BE2C (cell line): ENCODE data around the gene CYFIP1.

Experiments used
- DNase-seq: peaks from one replicate; pipeline ENCODE4 v3.0.0-alpha.2; 2020
- H3K27me3 ChIP-seq: fragments of 250-450 bp; sonication (Bioruptor Pico); 2 replicates; pipeline ENCODE4 v1.5.1; 2020; ENCODE audit warnings: mild to moderate bottlenecking
- H3K36me3 ChIP-seq: fragments of 250-450 bp; sonication (Bioruptor Pico); 2 replicates; pipeline ENCODE4 v1.5.1; 2020; ENCODE audit warnings: mild to moderate bottlenecking
- H3K4me1 ChIP-seq: fragments of 250-450 bp; sonication (Bioruptor Pico); 2 replicates; pipeline ENCODE4 v1.5.1; 2020
- H3K4me3 ChIP-seq: 2 replicates; pipeline ENCODE4 v1.5.1; 2011; ENCODE audit warnings: low read depth, low read length
- H3K9me3 ChIP-seq: fragments of 250-450 bp; sonication (Bioruptor Pico); 2 replicates; pipeline ENCODE4 v1.5.1; 2020
- TF ChIP-seq, protein P1 (sequence below): IDR thresholded peaks from 2 replicates; pipeline ENCODE4 v1.5.1; 2012; ENCODE audit warnings: mild to moderate bottlenecking, low read depth, low read length

The CYFIP1 gene

DNA sequence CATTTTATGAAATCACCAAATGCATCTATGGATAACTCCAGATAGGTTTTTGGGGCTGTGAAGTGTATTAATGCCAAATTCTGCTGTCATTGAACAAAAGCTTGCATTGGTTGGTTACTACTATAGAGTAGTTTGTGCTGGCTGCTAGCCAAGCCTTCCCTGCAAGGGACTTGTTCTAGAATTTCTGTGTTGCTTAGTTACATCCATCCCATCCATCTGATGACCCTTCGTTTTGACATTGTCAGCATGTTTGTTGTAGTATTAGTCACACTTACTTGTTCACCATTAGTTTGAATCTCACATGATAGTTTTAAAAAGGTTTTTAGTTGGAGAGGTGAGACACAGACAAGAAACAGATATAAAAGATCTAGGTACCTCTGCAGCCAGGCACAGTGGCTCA, 148.7 kb downstream of the CYFIP1 start:
- H3K36me3 ChIP-seq = peaks cover under 1% of the 10 kb centered on the region; the same call in 1 of the 2 replicates
- no peak for DNase-seq
- H3K4me3 ChIP-seq = no peak overlapping the region
- no peaks in the 10 kb centered on the region for H3K9me3 ChIP-seq
- no peaks in the 10 kb centered on the region for H3K27me3 ChIP-seq
- H3K4me1 ChIP-seq = no peaks in the 10 kb centered on the region
- TF ChIP-seq, protein P1, sequence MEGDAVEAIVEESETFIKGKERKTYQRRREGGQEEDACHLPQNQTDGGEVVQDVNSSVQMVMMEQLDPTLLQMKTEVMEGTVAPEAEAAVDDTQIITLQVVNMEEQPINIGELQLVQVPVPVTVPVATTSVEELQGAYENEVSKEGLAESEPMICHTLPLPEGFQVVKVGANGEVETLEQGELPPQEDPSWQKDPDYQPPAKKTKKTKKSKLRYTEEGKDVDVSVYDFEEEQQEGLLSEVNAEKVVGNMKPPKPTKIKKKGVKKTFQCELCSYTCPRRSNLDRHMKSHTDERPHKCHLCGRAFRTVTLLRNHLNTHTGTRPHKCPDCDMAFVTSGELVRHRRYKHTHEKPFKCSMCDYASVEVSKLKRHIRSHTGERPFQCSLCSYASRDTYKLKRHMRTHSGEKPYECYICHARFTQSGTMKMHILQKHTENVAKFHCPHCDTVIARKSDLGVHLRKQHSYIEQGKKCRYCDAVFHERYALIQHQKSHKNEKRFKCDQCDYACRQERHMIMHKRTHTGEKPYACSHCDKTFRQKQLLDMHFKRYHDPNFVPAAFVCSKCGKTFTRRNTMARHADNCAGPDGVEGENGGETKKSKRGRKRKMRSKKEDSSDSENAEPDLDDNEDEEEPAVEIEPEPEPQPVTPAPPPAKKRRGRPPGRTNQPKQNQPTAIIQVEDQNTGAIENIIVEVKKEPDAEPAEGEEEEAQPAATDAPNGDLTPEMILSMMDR = no peak

DNA sequence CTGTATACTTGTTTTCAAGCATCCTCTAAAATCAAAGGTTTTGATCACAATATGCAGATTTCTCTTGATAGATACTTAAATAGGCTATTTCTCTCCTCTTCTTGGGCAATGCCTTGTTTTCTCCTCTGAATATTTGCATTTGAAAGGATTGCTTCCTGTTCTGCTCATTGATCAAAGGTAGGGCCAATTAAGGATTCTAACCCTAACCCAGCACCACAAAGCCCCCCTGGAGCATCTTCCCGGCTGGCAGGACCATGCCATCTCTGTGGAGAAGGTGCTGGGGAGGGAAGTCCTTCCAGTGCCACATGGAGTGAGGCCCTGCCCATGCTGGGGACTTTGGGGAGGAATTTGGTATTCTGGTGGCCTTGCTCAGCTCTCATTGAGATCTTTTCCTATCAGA, 153.0 kb downstream of the CYFIP1 start:
- DNase-seq = no peak
- no peaks in the 10 kb centered on the region for H3K27me3 ChIP-seq

DNA sequence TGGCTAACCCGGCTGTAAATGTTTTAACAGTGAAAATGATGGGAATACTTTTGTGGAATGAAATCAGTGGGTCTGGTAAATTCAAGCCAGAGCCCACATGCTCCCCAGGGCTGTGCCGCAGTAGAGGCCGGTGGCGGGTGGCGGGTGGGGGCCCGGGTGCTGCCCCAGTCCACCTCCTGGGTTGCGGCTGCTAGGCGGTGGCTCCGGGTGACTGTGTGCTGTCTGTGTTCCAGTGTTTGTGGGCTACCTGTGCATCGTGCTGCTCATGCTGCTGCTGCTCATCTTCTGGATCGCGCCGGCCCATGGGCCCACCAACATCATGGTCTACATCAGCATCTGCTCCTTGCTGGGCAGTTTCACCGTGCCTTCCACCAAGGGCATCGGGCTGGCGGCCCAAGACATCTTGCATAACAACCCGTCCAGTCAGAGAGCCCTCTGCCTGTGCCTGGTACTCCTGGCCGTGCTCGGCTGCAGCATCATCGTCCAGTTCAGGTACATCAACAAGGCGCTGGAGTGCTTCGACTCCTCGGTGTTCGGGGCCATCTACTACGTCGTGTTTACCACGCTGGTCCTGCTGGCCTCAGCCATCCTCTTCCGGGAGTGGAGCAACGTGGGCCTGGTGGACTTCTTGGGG, 156.6 kb downstream of the CYFIP1 start:
- H3K36me3 ChIP-seq = peaks cover 25% of the 10 kb centered on the region
- no peaks in the 10 kb centered on the region for H3K27me3 ChIP-seq
- TF ChIP-seq, protein P1 = no peak

More for the DNA sequence above, 153.0 kb downstream of the CYFIP1 start:
- peaks cover 24% of the 10 kb centered on the region for H3K36me3 ChIP-seq
- TF ChIP-seq, protein P1 = no peak
- H3K9me3 ChIP-seq = no peaks in the 10 kb centered on the region
- H3K4me3 ChIP-seq = no peak overlapping the region
- no peaks in the 10 kb centered on the region for H3K4me1 ChIP-seq

DNA sequence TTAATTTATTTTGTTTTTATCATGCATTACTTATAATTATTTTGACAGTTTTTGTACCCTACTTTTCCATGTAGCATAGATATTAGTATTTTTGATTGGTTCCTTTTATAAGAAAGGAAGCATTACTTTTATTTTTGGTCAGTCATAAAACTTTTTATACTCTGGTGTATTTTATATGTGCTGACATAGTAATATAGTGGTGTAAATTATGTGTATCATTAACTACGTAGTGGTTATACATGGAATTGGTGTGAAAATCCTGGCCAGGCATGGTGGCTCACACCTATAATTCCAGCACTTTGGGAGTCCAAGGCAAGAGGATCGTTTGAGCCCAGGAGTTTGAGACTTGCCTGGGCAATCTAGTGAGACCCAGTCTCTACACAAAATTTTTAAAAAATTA, 160.5 kb downstream of the CYFIP1 start:
- H3K4me3 ChIP-seq = no peak overlapping the region
- TF ChIP-seq, protein P1 = no peak
- no peaks in the 10 kb centered on the region for H3K27me3 ChIP-seq

More for the DNA sequence above, 156.6 kb downstream of the CYFIP1 start:
- DNase-seq = no peak
- Histone ChIP-seq H3K9me3 (no peaks in the 10 kb centered on the region), H3K4me3 (no peak overlapping the region), H3K4me1 (no peaks in the 10 kb centered on the region)

More for the DNA sequence above, 160.5 kb downstream of the CYFIP1 start:
- Histone ChIP-seq H3K9me3 (no peaks in the 10 kb centered on the region), H3K36me3 (peaks cover 18% of the 10 kb centered on the region), H3K4me1 (no peaks in the 10 kb centered on the region)
- no peak for DNase-seq
